ENCODE data around the gene CFDP1. TPM values are rescaled to one million over a fixed set of nuclear protein-coding genes. Genes with fewer than 3 reads are reported as not detected.
A peak's percentile ranks its signal among the peaks of the same experiment; 100 is the strongest.

CFDP1 gene
- total RNA-seq, 1 donor from 2014 or later, result 65.7 TPM

- TF ChIP-seq, protein P1, sequence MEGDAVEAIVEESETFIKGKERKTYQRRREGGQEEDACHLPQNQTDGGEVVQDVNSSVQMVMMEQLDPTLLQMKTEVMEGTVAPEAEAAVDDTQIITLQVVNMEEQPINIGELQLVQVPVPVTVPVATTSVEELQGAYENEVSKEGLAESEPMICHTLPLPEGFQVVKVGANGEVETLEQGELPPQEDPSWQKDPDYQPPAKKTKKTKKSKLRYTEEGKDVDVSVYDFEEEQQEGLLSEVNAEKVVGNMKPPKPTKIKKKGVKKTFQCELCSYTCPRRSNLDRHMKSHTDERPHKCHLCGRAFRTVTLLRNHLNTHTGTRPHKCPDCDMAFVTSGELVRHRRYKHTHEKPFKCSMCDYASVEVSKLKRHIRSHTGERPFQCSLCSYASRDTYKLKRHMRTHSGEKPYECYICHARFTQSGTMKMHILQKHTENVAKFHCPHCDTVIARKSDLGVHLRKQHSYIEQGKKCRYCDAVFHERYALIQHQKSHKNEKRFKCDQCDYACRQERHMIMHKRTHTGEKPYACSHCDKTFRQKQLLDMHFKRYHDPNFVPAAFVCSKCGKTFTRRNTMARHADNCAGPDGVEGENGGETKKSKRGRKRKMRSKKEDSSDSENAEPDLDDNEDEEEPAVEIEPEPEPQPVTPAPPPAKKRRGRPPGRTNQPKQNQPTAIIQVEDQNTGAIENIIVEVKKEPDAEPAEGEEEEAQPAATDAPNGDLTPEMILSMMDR (IDR thresholded peaks at IDR 0.05; ENCODE audit: unreplicated experiment), result no peak
- Mint-ChIP-seq H3K4me1 (ENCODE audit: unreplicated experiment) (peaks cover 10% of the 10 kb centered on the region), H3K36me3 (ENCODE audit: low read depth, unreplicated experiment) (no peaks in the 10 kb centered on the region), H3K9me3 (ENCODE audit: unreplicated experiment) (no peaks in the 10 kb centered on the region), H3K27me3 (ENCODE audit: unreplicated experiment) (no peaks in the 10 kb centered on the region), H3K27ac (ENCODE audit: unreplicated experiment) (no peak overlapping the region), H3K4me3 (ENCODE audit: unreplicated experiment) (no peak overlapping the region)
- DNase-seq (ENCODE audit: low spot score), result no peak
Observed at GRCh38 chr16:75406943-75407342, 26.4 kb downstream of the CFDP1 start.

DNA sequence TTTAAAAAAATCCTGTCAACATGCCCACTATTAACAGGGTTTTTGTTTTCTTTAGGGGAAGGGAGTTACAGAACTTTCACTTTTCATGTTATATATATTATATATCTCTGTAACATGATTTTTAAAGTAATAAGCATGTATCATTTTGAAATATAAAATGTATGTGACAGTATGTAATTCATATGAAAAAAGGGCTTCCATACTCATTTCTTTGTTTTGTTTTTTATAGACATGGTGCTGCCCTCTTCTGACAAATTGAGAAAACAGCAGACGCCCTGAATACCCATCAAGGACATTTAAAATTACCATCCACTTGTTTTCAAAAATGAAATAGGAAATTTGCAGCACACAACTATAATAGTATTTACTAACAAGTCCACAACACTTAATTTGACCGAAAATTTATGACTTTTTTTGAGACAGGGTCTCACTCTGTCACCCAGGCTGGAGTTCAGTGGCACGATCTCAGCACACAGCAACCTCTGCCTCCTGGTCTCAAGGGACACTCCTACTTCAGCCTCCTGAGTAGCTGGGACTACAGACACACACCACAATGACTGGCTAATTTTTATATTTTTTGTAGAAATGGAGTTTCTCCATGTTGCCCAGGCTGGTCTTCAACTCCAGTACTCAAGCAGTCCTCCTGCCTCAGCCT is 30.4 kb downstream of the CFDP1 start:
- Mint-ChIP-seq H3K4me3 (ENCODE audit: unreplicated experiment) (no peak overlapping the region), H3K9me3 (ENCODE audit: unreplicated experiment) (no peaks in the 10 kb centered on the region), H3K4me1 (ENCODE audit: unreplicated experiment) (peaks cover 6% of the 10 kb centered on the region), H3K36me3 (ENCODE audit: low read depth, unreplicated experiment) (peaks cover 4% of the 10 kb centered on the region), H3K27ac (ENCODE audit: unreplicated experiment) (no peak overlapping the region), H3K27me3 (ENCODE audit: unreplicated experiment) (no peaks in the 10 kb centered on the region)
- TF ChIP-seq, protein P1 (IDR thresholded peaks at IDR 0.05; ENCODE audit: unreplicated experiment), result peak; percentile 79
- no peak for DNase-seq (ENCODE audit: low spot score)

GRCh38 chr16:75402159-75402820 is 31.0 kb downstream of the CFDP1 start:
- Mint-ChIP-seq H3K4me1 (ENCODE audit: unreplicated experiment) (peaks cover 2% of the 10 kb centered on the region), H3K36me3 (ENCODE audit: low read depth, unreplicated experiment) (peaks cover 4% of the 10 kb centered on the region), H3K27me3 (ENCODE audit: unreplicated experiment) (no peaks in the 10 kb centered on the region), H3K4me3 (ENCODE audit: unreplicated experiment) (no peak overlapping the region), H3K9me3 (ENCODE audit: unreplicated experiment) (no peaks in the 10 kb centered on the region), H3K27ac (ENCODE audit: unreplicated experiment) (no peak overlapping the region)
- DNase-seq (ENCODE audit: low spot score), result no peak
- TF ChIP-seq, protein P1 (IDR thresholded peaks at IDR 0.05; ENCODE audit: unreplicated experiment), result no peak

DNA sequence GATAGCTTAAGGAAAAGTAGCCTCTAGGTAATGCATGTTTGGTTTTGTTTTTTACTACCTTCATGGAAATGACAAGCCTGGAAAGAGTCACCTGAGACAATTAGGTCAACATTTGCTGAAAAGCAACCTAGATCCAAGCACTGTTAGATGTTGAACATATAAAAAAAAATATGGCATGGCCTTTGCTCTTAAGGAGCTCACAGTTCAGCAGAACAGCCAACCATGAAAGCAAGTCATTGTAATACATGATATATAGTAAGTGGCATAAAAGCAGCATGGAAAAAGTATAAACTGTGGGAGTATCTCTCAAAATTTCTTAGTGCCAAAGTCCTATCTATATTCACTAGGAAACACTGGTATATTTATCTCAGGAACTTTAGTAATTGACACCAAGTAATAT is 31.6 kb downstream of the CFDP1 start:
- Mint-ChIP-seq H3K36me3 (ENCODE audit: low read depth, unreplicated experiment) (peaks cover 4% of the 10 kb centered on the region), H3K27ac (ENCODE audit: unreplicated experiment) (no peak overlapping the region), H3K27me3 (ENCODE audit: unreplicated experiment) (no peaks in the 10 kb centered on the region), H3K4me3 (ENCODE audit: unreplicated experiment) (no peak overlapping the region), H3K4me1 (ENCODE audit: unreplicated experiment) (no peaks in the 10 kb centered on the region), H3K9me3 (ENCODE audit: unreplicated experiment) (no peaks in the 10 kb centered on the region)
- TF ChIP-seq, protein P1 (IDR thresholded peaks at IDR 0.05; ENCODE audit: unreplicated experiment), result no peak
- DNase-seq (ENCODE audit: low spot score), result no peak

- peaks cover 2% of the 10 kb centered on the region for H3K27me3 Mint-ChIP-seq (ENCODE audit: unreplicated experiment)
- H3K4me3 Mint-ChIP-seq (ENCODE audit: unreplicated experiment), result no peak overlapping the region
- no peaks in the 10 kb centered on the region for H3K9me3 Mint-ChIP-seq (ENCODE audit: unreplicated experiment)
- H3K36me3 Mint-ChIP-seq (ENCODE audit: low read depth, unreplicated experiment), result peaks cover 7% of the 10 kb centered on the region
- TF ChIP-seq, protein P1 (IDR thresholded peaks at IDR 0.05; ENCODE audit: unreplicated experiment), result no peak
- DNase-seq (ENCODE audit: low spot score), result no peak
- H3K4me1 Mint-ChIP-seq (ENCODE audit: unreplicated experiment), result no peaks in the 10 kb centered on the region
- peak overlapping the region; percentile 30 for H3K27ac Mint-ChIP-seq (ENCODE audit: unreplicated experiment)
Observed at GRCh38 chr16:75398333-75398732, 35.0 kb downstream of the CFDP1 start.
